Coronary artery (tissue), 2 donors: ENCODE results near the gene NCCRP1.

Source experiments
- DNase-seq: peaks from one replicate; pipeline ENCODE4 v3.0.0-alpha.2; 2017; ENCODE audit warnings: low spot score
- H3K27ac ChIP-seq, 2 donors: fragments of 200-600 bp; sonication (generic); one replicate each; pipeline ENCODE4 v1.5.1; 2016 to 2019
- H3K4me3 ChIP-seq: fragments of 200-600 bp; sonication (generic); 2 replicates; pipeline ENCODE4 v1.5.1; 2016; ENCODE audit warnings: mild to moderate bottlenecking, moderate library complexity
- CTCF ChIP-seq: fragments of 200-600 bp; sonication (generic); IDR thresholded peaks from one replicate; pipeline ENCODE4 v1.5.1; 2019; ENCODE audit warnings: antibody characterized with exemption

The NCCRP1 gene

GRCh38 chr19:39199025-39199424 is 2.3 kb downstream of the NCCRP1 start:
- no peak overlapping the region for H3K4me3 ChIP-seq
- no peak for DNase-seq
- TF ChIP-seq CTCF, result no peak
- no peak overlapping the region for H3K27ac ChIP-seq

GRCh38 chr19:39200066-39200802 is 3.5 kb downstream of the NCCRP1 start:
- no peak for TF ChIP-seq CTCF
- Histone ChIP-seq H3K27ac (no peak overlapping the region), H3K4me3 (no peak overlapping the region)
- no peak for DNase-seq

GRCh38 chr19:39200803-39201115 is 4.0 kb downstream of the NCCRP1 start:
- TF ChIP-seq CTCF, result no peak
- H3K4me3 ChIP-seq, result no peak overlapping the region
- DNase-seq, result no peak
- no peak overlapping the region for H3K27ac ChIP-seq

GRCh38 chr19:39202998-39203355 is 6.2 kb downstream of the NCCRP1 start:
- DNase-seq, result no peak
- Histone ChIP-seq H3K27ac (no peak overlapping the region), H3K4me3 (no peak overlapping the region)

GRCh38 chr19:39203372-39204341 is 6.9 kb downstream of the NCCRP1 start, which contains the start of gene SYCN:
Gene SYCN, minus strand, starts transcription at chr19:39204263. Its CDS starts 9 bp downstream, at chr19:39204254.
- Histone ChIP-seq H3K27ac (no peak within 1 kb of the TSS), H3K4me3 (no peak within 1 kb of the TSS)
- DNase-seq, result no peak
- TF ChIP-seq CTCF, result no peak

More at GRCh38 chr19:39202998-39203355, 6.2 kb downstream of the NCCRP1 start:
- no peak for TF ChIP-seq CTCF

GRCh38 chr19:39205449-39205764 is 8.6 kb downstream of the NCCRP1 start:
- H3K27ac ChIP-seq, result no peak overlapping the region
- H3K4me3 ChIP-seq, result no peak overlapping the region
- TF ChIP-seq CTCF, result no peak
- no peak for DNase-seq

GRCh38 chr19:39206122-39206521 is 9.4 kb downstream of the NCCRP1 start:
- DNase-seq, result no peak
- no peak for TF ChIP-seq CTCF

More at GRCh38 chr19:39206122-39206521, 9.4 kb downstream of the NCCRP1 start:
- H3K4me3 ChIP-seq, result no peak overlapping the region
- H3K27ac ChIP-seq, result no peak overlapping the region
